GM18508 (cell line): ENCODE measurements around the gene CUL3.
"Not testable (repeated sequence)": the region's sequence is repeated elsewhere in the genome, so short reads cannot be mapped to it uniquely, and the experiment has no call there.

ENCODE experiments used
- ATAC-seq: cut with Tn5 transposase; IDR thresholded peaks from one replicate; pipeline ENCODE4 v1.9.1; 2021; ENCODE audit warnings: moderate number of reproducible peaks; ENCODE audit not compliant: insufficient read depth, unreplicated experiment

CUL3 gene

GRCh38 chr2:224583033-224583432 is 2.1 kb downstream of the CUL3 start:
- not testable (repeated sequence) for ATAC-seq

- no peak for ATAC-seq
Observed at GRCh38 chr2:224580248-224580647, 4.9 kb downstream of the CUL3 start.

- no peak for ATAC-seq
Observed at GRCh38 chr2:224579411-224579810, 5.8 kb downstream of the CUL3 start.

- no peak for ATAC-seq
Observed at GRCh38 chr2:224577541-224577940, 7.6 kb downstream of the CUL3 start.

GRCh38 chr2:224576088-224576715 is 9.0 kb downstream of the CUL3 start:
- peak; percentile 40 for ATAC-seq

GRCh38 chr2:224574423-224575084 is 10.6 kb downstream of the CUL3 start:
- ATAC-seq = no peak

- ATAC-seq = no peak
Observed at GRCh38 chr2:224573724-224574123, 11.4 kb downstream of the CUL3 start.

GRCh38 chr2:224572338-224572737 is 12.8 kb downstream of the CUL3 start:
- ATAC-seq = no peak

GRCh38 chr2:224570328-224570993 is 14.7 kb downstream of the CUL3 start:
- no peak for ATAC-seq

GRCh38 chr2:224569654-224570053 is 15.5 kb downstream of the CUL3 start:
- no peak for ATAC-seq

GRCh38 chr2:224565452-224566035 is 19.6 kb downstream of the CUL3 start:
- no peak for ATAC-seq

- ATAC-seq = no peak
Observed at GRCh38 chr2:224563537-224563936, 21.6 kb downstream of the CUL3 start.

- no peak for ATAC-seq
Observed at GRCh38 chr2:224562831-224563230, 22.3 kb downstream of the CUL3 start.

- ATAC-seq = peak; percentile 73
Observed at GRCh38 chr2:224561234-224562005, 23.7 kb downstream of the CUL3 start.

GRCh38 chr2:224560549-224560948 is 24.6 kb downstream of the CUL3 start:
- ATAC-seq = no peak

GRCh38 chr2:224557610-224558009 is 27.6 kb downstream of the CUL3 start:
- no peak for ATAC-seq

GRCh38 chr2:224556381-224556780 is 28.8 kb downstream of the CUL3 start:
- no peak for ATAC-seq

GRCh38 chr2:224555823-224556366 is 29.3 kb downstream of the CUL3 start:
- ATAC-seq = no peak

- ATAC-seq = no peak
Observed at GRCh38 chr2:224552771-224553170, 32.4 kb downstream of the CUL3 start.

GRCh38 chr2:224551693-224552092 is 33.5 kb downstream of the CUL3 start:
- no peak for ATAC-seq
